OCI-LY7 (cell line): ENCODE data around the gene DNAH14. TPM values are rescaled to one million over a fixed set of nuclear protein-coding genes. Genes with fewer than 3 reads are reported as not detected.

ENCODE experiments used
- BruUV-seq: library from RNA; stranded (reverse); fragments of 400-500 nt; replicated peaks from 2 replicates; lab custom pipeline; 2021; lab: Mats Ljungman, UMichigan
- CTCF ChIA-PET: fragments of 300-600 bp; sonication (Branson Sonifier 250); formaldehyde crosslinking; loops from one replicate; lab custom pipeline; 2022; ENCODE audit warnings: antibody characterized with exemption; ENCODE audit not compliant: unreplicated experiment; lab: Charles Lee
- POLR2A ChIA-PET: fragments of 300-600 bp; sonication (Branson Sonifier 250); formaldehyde crosslinking; loops from one replicate; lab custom pipeline; 2022; ENCODE audit warnings: antibody characterized with exemption; lab: Charles Lee
- DNase-seq: peaks from one replicate; pipeline ENCODE4 v3.0.0-alpha.2; 2015; ENCODE audit warnings: low spot score
- H2AFZ ChIP-seq: fragments of 200-600 bp; sonication (generic), shearing (Covaris generic); 2 replicates; pipeline ENCODE4 v1.6.1; 2014; ENCODE audit warnings: mild to moderate bottlenecking, antibody characterized with exemption, low read length, moderate library complexity
- H3K27ac ChIP-seq: fragments of 200-600 bp; sonication (generic); 2 replicates; pipeline ENCODE4 v1.5.1; 2014; ENCODE audit warnings: mixed run types, low read depth, mild to moderate bottlenecking, moderate library complexity, low read length, inconsistent platforms; ENCODE audit not compliant: poor library complexity, severe bottlenecking
- H3K36me3 ChIP-seq: fragments of 200-600 bp; sonication (generic); 2 replicates; pipeline ENCODE4 v1.6.1; 2014; ENCODE audit warnings: mild to moderate bottlenecking, antibody characterized with exemption, low read length, moderate library complexity, mixed read lengths; ENCODE audit not compliant: insufficient read depth
- H3K4me1 ChIP-seq: fragments of 200-600 bp; sonication (generic); 2 replicates; pipeline ENCODE4 v1.5.1; 2014; ENCODE audit warnings: mild to moderate bottlenecking, low read length; ENCODE audit not compliant: insufficient read depth, poor library complexity, severe bottlenecking
- H3K4me2 ChIP-seq: fragments of 200-600 bp; sonication (generic); 2 replicates; pipeline ENCODE4 v1.6.1; 2014; ENCODE audit warnings: mild to moderate bottlenecking, low read length
- H3K4me3 ChIP-seq: fragments of 200-600 bp; sonication (generic); 2 replicates; pipeline ENCODE4 v1.5.1; 2014; ENCODE audit warnings: mild to moderate bottlenecking, low read depth, low read length; ENCODE audit not compliant: poor library complexity, severe bottlenecking
- H3K79me2 ChIP-seq: fragments of 200-600 bp; sonication (generic); 2 replicates; pipeline ENCODE4 v1.6.1; 2016; ENCODE audit warnings: low read depth, mild to moderate bottlenecking, low read length, moderate library complexity, mixed read lengths; ENCODE audit not compliant: insufficient read depth
- H3K9me2 ChIP-seq: fragments of 200-600 bp; sonication (generic); 2 replicates; pipeline ENCODE4 v1.6.1; 2016; ENCODE audit warnings: mild to moderate bottlenecking, low read length, mixed read lengths; ENCODE audit not compliant: insufficient read depth
- H3K9me3 ChIP-seq: fragments of 200-600 bp; sonication (generic); 2 replicates; pipeline ENCODE4 v1.6.1; 2014; ENCODE audit warnings: mild to moderate bottlenecking, mixed run types, low read length, mixed read lengths
- H4K20me1 ChIP-seq: fragments of 200-600 bp; sonication (generic); 2 replicates; pipeline ENCODE4 v1.6.1; 2014; ENCODE audit warnings: mild to moderate bottlenecking, antibody characterized with exemption, low read length, moderate library complexity, mixed read lengths; ENCODE audit not compliant: insufficient read depth
- EZH2phosphoT487 ChIP-seq: fragments of 200-600 bp; sonication (generic); IDR thresholded peaks from 2 replicates; pipeline ENCODE4 v1.6.1; 2018; ENCODE audit warnings: low read depth, borderline replicate concordance, mild to moderate bottlenecking, mixed run types, antibody characterized with exemption, low read length, moderate library complexity, mixed read lengths
- intact Hi-C: fragments of 100-400 bp; cut with micrococcal nuclease; formaldehyde crosslinking; loops from one replicate; pipeline ENCODE4 v1.10.0; 2022; ENCODE audit not compliant: unreplicated experiment
- total RNA-seq, 2 experiments: library from RNA; depleted of rRNA in 1 of 2; stranded (reverse); fragments of >200 nt in 1 of 2; shearing (Covaris generic) in 1 of 2; gene quantifications; 2 replicates each; pipeline ENCODE4 v1.2.3, GENCODE V29; 2014 to 2022
- TF ChIP-seq, protein P1 (sequence below): fragments of 200-600 bp; sonication (generic); conservative IDR thresholded peaks from 2 replicates; pipeline ENCODE4 v1.5.1; 2014; ENCODE audit warnings: mild to moderate bottlenecking, antibody characterized with exemption, low read length, moderate library complexity, mixed read lengths

DNAH14 gene
- total RNA-seq, 2 experiments from 2014 or later: not detected

DNA sequence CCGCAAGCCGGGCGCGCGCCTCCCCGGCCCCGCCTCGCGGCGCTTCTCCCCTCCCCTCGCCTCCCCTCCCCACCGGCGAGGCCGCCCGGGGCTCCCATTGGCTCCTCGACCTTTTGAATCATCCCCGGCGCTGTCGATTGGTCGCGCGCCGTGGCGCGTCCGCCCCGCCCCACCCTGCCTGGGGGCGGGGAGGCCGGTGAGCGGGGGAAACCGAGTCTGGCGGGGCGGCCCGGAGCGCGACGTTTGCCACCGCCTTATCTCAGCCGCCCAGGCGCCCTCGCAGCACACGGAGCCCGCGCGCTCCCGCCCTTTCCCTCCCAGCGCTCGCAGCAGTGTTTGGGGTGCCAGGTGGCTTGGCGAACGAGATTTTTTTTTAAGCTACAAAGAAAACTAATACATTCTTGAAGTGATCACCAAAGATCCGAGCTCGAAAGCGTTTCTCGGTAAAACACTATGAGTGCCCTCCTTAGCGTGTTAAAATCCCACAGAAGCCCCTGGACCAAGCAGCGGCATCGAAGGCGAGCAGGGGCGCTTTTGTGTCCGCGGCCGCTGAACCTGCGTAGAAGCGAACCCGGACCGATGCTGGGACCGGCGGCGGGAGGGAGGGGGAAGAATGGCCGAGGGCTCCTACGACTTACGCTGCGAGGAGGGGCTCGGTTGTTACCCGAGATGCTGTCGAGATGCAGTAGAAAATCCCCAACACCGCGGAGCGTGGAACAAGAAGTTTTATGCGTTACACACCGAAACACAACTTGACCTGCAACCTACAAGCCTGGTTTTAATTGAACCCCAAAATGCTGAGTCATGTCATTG is 498.8 kb downstream of the DNAH14 start:
- H3K4me1 ChIP-seq: peaks cover 33% of the 10 kb centered on the region
- no peaks in the 10 kb centered on the region for H3K9me2 ChIP-seq
- peak overlapping the region; percentile 92 for H3K27ac ChIP-seq
- TF ChIP-seq EZH2phosphoT487: no peak
- TF ChIP-seq, protein P1, sequence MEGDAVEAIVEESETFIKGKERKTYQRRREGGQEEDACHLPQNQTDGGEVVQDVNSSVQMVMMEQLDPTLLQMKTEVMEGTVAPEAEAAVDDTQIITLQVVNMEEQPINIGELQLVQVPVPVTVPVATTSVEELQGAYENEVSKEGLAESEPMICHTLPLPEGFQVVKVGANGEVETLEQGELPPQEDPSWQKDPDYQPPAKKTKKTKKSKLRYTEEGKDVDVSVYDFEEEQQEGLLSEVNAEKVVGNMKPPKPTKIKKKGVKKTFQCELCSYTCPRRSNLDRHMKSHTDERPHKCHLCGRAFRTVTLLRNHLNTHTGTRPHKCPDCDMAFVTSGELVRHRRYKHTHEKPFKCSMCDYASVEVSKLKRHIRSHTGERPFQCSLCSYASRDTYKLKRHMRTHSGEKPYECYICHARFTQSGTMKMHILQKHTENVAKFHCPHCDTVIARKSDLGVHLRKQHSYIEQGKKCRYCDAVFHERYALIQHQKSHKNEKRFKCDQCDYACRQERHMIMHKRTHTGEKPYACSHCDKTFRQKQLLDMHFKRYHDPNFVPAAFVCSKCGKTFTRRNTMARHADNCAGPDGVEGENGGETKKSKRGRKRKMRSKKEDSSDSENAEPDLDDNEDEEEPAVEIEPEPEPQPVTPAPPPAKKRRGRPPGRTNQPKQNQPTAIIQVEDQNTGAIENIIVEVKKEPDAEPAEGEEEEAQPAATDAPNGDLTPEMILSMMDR: no peak
- BruUV-seq: TSS peak; percentile 94
- peak overlapping the region; percentile 38; the same call in 1 of the 2 replicates for H2AFZ ChIP-seq
- H3K36me3 ChIP-seq: peaks cover 38% of the 10 kb centered on the region
- H3K4me3 ChIP-seq: peak overlapping the region; percentile 85
- POLR2A ChIA-PET: interaction anchor here (0.6 to 12.2 kb wide), 8 partner anchors 10 to 1241 kb away, joined by 3 to 242 read pairs (median 4); no protein-coding TSS in a partner anchor
- DNase-seq: peak; percentile 95
- intact Hi-C loops: loop anchor here (1.0 to 10.0 kb wide), 7 partner anchors 8 to 993 kb away; partner anchors contain the start of genes ENAH, H3-3A, LEFTY2 and WDR26
- H3K9me3 ChIP-seq: peaks cover 6% of the 10 kb centered on the region; the same call in 1 of the 2 replicates
- H3K79me2 ChIP-seq: peaks cover 45% of the 10 kb centered on the region
- peaks cover 30% of the 10 kb centered on the region for H4K20me1 ChIP-seq
- CTCF ChIA-PET: interaction anchor here (0.5 to 2.1 kb wide), 6 partner anchors 12 to 1811 kb away, joined by 3 to 6 read pairs (median 3); no protein-coding TSS in a partner anchor
- peak overlapping the region; percentile 96 for H3K4me2 ChIP-seq

DNA sequence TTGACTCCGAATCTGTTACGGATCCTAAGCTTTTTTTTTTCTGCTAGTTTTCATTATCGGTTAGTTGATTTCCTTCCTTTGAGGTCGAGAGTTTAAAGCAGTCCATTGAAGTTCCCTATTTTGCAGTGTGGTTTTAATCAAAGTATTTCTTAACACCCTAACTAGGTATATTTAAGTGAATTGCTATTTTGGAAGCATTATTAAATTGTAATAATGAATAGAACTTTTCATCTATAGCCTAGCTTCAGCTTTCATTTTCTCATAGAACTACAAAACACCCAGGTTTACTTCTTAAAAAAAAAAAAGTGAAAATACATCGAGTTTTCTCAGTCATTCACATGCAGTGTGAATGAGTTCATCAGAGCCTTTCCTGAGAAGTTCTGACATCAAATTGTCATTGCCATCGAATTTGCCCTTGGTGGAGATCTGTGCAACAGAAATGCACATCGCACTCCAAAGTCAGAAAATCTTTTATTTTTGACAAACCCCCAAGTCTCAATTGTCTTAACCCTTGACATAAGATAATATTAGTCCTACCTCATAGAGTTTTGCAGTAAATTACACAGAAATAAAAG is 499.5 kb downstream of the DNAH14 start:
- CTCF ChIA-PET: interaction anchor here (0.5 to 2.1 kb wide), 4 partner anchors 11 to 1811 kb away, joined by 3 to 6 read pairs (median 3); no protein-coding TSS in a partner anchor
- Histone ChIP-seq H3K36me3 (peaks cover 31% of the 10 kb centered on the region), H2AFZ (peak overlapping the region; percentile 38; the same call in 1 of the 2 replicates), H3K4me2 (peak overlapping the region; percentile 74), H3K27ac (peak overlapping the region; percentile 92), H3K9me3 (peaks cover 6% of the 10 kb centered on the region; the same call in 1 of the 2 replicates), H4K20me1 (peaks cover 25% of the 10 kb centered on the region), H3K79me2 (peaks cover 38% of the 10 kb centered on the region), H3K9me2 (no peaks in the 10 kb centered on the region), H3K4me1 (peaks cover 32% of the 10 kb centered on the region), H3K4me3 (peak overlapping the region; percentile 85)
- BruUV-seq: no TSS peak
- peak; percentile 19 for DNase-seq
- intact Hi-C loops: loop anchor here (1.0 to 10.0 kb wide), 7 partner anchors 7 to 994 kb away; partner anchors contain the start of genes ENAH, H3-3A, LEFTY2 and WDR26
- TF ChIP-seq EZH2phosphoT487: no peak
- TF ChIP-seq, protein P1: no peak
- POLR2A ChIA-PET: interaction anchor here (0.6 to 12.2 kb wide), 8 partner anchors 11 to 1454 kb away, joined by 3 to 242 read pairs (median 4); no protein-coding TSS in a partner anchor
